GM19468 (cell line): ENCODE data around the gene RIBC2.
"Not testable (repeated sequence)": the region's sequence is repeated elsewhere in the genome, so short reads cannot be mapped to it uniquely, and the experiment has no call there.

Source experiments
- ATAC-seq: cut with Tn5 transposase; IDR thresholded peaks from one replicate; pipeline ENCODE4 v1.9.1; 2021; ENCODE audit warnings: mild to moderate bottlenecking, moderate library complexity, moderate number of reproducible peaks; ENCODE audit not compliant: unreplicated experiment; ENCODE audit errors: extremely low read depth

Gene RIBC2, protein sequence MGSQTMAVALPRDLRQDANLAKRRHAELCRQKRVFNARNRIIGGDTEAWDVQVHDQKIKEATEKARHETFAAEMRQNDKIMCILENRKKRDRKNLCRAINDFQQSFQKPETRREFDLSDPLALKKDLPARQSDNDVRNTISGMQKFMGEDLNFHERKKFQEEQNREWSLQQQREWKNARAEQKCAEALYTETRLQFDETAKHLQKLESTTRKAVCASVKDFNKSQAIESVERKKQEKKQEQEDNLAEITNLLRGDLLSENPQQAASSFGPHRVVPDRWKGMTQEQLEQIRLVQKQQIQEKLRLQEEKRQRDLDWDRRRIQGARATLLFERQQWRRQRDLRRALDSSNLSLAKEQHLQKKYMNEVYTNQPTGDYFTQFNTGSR

DNA sequence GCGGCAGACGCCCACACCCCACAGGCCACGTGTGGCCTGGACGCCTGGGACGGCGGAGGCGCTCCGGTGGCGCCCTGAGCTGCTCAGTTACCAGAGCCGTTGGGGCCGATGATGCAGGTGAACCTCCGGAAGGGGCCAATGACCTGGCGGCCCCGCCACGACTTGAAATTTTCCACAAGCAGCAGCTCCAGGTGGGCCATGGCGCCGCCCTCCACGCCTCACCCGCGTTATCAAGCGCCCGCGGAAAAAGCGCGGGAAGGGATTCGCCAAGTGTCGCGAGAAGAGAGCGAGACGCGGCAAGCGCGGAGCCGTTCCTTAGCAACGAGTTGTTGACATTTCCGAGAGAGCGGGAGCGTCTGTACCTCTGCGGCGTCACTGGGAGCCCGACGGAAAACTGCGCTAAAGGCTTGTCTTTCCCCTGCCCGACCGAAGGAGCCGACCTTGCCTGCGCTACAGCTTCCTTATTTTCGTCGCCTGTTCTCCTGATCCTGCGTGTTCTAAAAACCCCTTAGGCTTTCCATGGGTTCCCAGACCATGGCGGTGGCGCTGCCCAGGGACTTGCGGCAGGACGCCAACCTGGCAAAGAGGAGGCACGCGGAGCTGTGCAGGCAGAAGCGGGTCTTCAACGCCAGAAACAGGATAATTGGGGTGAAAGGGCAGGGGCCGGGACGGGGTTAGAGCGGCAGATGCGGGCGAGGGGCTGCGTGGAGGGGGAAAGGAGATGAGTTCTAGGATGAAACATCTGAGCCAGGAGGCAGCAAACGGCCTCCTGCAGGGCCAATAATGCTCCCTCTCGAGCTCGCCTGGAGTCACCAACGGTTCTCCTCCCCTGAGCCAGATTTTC, at the start of gene RIBC2, which contains the start of gene SMC1B:
TSS of gene RIBC2 (plus strand) at position 326 of the 844 bp plus-strand sequence. CDS start at position 520, 194 bp downstream.
TSS of gene SMC1B (minus strand) at position 232 of the 844 bp plus-strand sequence. CDS start at position 200, 32 bp downstream.
- ATAC-seq = no peak

DNA sequence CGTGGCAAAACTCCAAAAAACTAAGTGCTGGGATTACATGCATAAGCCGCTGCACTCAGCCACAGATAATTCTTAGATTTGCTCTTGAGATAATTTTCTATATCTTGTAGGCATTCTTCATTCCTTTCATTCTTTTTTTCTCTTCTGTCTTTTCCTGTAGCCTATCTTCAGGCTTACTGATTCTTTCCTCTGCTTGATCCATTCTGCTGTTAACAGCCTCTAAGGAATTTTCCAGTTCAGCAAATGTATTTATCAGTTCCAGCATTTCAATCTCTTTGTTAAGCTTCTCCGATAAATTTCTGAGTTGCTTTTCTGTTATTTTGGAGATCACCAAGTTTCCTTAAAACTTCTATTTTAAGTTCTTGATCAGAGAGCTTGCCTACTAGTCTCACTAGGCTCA, 46.8 kb upstream of the RIBC2 start:
- no peak for ATAC-seq

DNA sequence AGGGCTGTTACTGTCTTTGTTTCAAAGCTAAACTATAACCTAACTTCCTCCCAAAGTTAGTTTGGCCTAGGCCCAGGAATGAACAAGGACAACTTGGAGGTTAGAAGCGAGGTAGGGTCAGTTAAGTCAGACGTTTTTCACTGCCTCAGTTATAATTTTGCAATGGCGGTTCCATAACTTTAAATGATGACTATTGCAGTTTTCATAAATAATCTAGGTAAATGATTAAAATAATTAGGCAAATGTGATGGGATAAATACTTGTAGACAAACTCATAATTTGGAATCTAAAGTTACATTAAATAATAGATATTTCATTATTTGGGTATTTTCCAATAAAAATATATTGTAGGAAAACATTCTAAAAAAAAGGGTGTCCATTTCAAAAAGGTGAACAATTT, 39.9 kb upstream of the RIBC2 start:
- ATAC-seq = not testable (repeated sequence)

- ATAC-seq = no peak
Observed at GRCh38 chr22:45376009-45376408, 37.5 kb upstream of the RIBC2 start.

GRCh38 chr22:45376703-45377102, 36.8 kb upstream of the RIBC2 start:
- no peak for ATAC-seq

- no peak for ATAC-seq
Observed at GRCh38 chr22:45381348-45381747, 32.1 kb upstream of the RIBC2 start.

- ATAC-seq = no peak
Observed at GRCh38 chr22:45389546-45389945, 23.9 kb upstream of the RIBC2 start.

- no peak for ATAC-seq
Observed at GRCh38 chr22:45397806-45398205, 15.7 kb upstream of the RIBC2 start.

DNA sequence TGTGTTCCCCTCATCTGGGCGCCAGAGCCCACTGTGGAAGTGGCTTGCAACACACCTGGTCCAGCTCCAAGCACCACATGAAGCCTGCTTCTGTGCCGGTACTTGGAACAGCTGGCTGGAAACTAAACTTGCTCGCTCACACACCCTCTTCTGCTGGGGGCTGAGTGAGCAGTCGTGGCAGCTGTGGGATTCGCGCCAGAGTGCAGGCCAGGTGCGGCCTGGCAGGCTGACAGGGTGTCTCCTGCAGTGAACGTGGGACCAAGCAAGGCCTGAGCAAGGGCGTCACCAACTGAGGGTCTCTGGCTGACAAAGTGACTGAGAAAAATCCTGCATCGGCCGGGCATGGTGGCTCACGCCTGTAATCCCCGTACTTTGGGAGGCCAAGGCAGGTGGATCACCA, 15.3 kb upstream of the RIBC2 start:
- no peak for ATAC-seq

DNA sequence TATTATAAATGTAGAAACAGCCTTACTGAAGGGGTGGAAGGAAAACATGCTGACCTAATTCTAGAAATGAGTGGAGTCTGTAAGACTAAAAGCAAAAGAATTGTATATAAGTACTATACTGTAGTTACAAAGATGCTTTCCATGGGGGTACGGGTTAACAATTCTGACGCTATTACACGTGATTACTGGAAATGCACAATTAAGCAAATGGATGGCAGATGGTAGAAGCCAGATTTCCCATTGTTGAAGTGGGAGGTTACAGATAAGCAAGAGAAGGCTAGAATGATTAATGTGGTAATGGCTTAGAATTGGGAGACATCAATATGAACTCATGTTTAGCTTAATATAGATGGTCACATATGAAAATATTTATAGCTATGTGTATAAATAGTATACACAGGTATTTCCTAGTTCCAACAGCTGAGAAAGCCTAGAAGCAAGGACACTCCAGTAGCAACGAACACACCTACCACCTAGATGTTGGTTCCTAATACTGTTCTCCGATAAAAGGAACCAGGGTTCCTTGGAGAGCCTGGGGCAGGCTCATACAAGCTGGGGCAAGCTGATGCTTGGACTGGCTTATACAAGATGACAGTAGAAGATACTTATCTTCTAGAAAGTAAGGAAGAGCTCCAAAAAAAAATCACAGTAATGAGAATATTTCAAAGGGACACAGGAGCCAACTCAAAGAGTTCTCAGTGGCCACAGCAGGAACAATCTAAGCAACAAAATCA, 13.6 kb upstream of the RIBC2 start:
- ATAC-seq = no peak

DNA sequence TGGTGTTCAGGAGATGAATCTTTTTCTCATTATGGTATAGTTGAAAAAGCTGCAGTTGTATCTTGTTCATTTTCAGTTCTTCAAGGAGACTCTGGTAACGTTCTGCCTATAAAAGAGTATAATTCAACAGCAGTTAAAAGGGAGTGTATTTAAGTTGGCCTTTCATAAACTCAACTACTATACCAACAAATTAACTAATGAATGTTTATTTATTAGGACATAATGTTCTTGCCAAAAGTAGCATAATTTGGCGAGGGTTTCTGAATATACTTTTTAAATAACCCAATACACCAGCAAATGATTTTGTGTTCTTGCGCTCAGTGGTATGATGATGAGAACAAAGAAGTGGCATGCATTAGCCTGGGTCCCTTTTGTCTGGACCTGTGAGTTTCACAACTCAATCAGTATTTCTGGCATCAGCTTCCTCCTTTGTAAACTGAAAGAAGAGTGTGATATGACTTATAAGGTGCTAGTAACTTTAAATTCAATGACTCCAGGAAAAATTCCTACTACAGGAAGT, 11.0 kb upstream of the RIBC2 start:
- no peak for ATAC-seq

- ATAC-seq = no peak
Observed at GRCh38 chr22:45407793-45408192, 5.7 kb upstream of the RIBC2 start.

- no peak for ATAC-seq
Observed at GRCh38 chr22:45413013-45413367, 503 bp upstream of the RIBC2 start.

DNA sequence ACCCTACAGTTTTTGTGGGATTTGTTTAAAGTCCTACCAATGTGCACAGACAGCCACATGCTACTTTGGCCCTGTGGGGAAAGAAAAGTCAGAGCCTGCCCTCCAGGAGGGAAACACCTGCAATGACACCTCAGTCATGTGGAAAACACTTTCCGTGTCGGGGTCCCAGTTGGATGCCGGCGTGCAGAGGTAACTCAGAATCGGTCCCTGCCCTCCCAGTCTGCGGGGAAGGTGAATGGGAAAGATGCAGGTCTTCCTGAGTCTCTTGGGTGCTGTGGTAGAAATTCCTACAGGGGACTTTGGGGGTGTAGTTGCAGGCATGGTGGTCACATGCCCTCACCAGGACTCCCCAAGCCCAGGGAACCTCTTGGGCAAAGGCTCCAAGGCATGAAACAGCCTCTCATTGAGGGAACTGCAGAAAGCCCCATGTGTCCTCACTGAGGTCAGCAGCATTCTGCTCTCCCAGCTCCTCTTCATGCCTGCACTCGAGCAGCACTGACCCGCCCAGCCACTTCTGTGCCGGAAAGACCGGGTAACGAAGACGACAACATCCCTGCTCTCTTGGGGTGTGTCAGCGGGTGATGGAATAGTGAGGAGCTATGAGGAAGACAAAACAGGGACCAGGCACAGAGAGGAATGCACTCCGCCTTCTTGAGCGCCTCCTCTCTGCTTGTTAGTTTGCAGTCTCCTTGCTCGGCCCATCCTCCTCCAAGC, 4.7 kb downstream of the RIBC2 start:
- no peak for ATAC-seq

DNA sequence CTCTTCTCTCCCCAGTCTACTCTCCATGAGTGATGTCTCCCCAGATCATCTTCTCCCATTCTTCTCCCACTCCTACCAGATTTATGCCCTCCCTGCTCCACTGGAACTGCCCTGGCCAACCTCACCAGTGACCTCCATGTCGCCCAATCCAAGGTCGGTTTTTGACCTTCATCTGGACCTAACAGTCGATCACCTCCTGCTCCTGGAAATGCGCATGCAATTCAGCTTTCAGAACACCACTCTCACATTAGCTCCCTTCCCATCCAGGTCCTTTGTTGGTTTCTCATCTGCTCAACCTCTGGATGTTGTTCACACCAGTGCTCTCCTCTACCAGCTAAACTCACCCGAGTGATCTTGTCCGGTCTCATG, 5.3 kb downstream of the RIBC2 start:
- ATAC-seq = no peak

DNA sequence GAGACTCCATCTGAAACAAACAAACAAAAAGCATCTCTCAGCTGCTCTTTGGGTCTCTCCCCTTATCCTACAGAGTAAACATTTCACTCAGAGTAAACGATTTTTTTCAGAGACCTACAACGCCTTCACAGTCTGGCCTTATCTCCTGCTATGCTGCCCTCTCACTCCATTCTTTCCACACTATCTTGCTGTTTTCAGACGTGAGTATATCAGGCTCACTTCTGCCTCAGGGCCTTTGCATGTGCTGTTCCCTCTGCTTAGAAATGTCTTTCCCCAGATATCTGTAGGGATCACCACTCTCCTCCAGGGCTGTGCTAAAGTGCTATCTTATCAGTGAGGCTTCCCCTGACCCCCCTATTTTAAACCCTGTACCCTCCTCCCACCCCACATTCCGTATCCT, 6.5 kb downstream of the RIBC2 start:
- ATAC-seq = no peak

- ATAC-seq = no peak
Observed at GRCh38 chr22:45420539-45420938, 7.0 kb downstream of the RIBC2 start.

DNA sequence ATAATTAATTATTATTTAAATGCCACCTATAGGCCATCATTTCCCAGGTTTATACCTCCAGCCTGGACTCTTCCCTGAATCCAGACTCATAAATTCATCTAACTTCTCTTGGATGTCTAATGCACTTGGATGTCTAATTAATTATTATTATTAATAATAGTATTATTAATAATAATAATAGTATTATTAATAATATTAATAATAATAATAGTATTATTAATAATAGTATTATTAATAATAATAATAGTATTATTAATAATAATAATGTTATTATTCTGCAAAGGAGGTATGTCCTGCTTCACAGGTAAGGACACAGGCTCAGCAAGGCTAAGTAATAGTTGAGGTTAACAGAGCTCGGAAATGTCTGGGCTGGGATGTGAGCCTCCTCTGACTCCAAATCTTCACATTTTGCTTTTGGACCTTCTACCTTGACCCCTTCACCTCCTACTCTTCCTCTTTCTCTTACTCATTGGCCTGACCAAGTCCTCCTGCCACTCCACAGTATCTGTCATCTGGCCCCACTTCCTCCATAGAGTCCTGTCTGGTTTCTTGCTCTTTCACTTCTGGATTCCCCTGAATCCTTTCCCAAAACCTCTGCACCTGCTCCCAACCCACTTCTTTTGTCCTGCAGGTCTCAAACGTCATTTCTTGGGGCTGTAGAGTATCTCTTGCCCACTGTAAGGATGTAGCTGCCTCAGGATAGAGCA, 8.0 kb downstream of the RIBC2 start:
- no peak for ATAC-seq

DNA sequence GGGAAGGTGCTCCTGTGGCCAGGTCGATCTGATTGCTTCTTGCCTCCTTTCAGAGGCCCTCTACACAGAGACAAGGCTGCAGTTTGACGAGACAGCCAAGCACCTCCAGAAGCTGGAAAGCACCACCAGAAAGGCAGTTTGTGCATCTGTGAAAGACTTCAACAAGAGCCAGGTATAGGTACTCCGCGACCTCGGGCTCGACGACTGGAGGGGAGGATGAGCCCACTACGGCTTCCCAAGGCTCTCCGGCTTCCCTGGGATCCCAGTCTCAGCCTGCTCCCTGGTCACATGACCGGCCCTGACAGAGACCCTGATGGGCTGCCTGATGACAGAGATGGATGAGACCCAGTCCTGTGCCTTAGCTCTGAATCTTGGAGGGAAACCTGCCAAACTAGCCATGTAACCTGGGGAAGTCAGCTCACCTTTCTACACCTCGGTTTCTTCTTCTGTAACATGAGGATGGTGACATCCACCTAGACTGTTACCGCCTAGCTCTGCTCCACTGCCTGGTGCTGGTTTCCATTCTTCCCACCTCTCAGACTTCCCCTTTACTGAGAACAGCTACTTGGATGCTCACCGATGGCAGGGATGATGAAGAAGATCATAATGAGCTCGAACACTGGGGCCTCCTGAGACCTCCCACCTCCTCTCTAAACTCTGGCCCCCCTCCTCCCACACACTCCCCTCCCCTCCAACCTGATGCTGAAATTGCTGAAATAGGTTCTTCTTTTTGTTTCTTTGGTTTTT, 8.9 kb downstream of the RIBC2 start:
- no peak for ATAC-seq
